ENCODE measurements around the gene DES. TPM values are rescaled to one million over a fixed set of nuclear protein-coding genes. Genes with fewer than 3 reads are reported as not detected.

Gene DES
- total and polyA plus RNA-seq, 2 experiments from 2014 or later = 1.3 to 2.0 TPM

GRCh38 chr2:219470429-219470828, 52.3 kb downstream of the DES start (continued):
- TF ChIP-seq, protein P1, sequence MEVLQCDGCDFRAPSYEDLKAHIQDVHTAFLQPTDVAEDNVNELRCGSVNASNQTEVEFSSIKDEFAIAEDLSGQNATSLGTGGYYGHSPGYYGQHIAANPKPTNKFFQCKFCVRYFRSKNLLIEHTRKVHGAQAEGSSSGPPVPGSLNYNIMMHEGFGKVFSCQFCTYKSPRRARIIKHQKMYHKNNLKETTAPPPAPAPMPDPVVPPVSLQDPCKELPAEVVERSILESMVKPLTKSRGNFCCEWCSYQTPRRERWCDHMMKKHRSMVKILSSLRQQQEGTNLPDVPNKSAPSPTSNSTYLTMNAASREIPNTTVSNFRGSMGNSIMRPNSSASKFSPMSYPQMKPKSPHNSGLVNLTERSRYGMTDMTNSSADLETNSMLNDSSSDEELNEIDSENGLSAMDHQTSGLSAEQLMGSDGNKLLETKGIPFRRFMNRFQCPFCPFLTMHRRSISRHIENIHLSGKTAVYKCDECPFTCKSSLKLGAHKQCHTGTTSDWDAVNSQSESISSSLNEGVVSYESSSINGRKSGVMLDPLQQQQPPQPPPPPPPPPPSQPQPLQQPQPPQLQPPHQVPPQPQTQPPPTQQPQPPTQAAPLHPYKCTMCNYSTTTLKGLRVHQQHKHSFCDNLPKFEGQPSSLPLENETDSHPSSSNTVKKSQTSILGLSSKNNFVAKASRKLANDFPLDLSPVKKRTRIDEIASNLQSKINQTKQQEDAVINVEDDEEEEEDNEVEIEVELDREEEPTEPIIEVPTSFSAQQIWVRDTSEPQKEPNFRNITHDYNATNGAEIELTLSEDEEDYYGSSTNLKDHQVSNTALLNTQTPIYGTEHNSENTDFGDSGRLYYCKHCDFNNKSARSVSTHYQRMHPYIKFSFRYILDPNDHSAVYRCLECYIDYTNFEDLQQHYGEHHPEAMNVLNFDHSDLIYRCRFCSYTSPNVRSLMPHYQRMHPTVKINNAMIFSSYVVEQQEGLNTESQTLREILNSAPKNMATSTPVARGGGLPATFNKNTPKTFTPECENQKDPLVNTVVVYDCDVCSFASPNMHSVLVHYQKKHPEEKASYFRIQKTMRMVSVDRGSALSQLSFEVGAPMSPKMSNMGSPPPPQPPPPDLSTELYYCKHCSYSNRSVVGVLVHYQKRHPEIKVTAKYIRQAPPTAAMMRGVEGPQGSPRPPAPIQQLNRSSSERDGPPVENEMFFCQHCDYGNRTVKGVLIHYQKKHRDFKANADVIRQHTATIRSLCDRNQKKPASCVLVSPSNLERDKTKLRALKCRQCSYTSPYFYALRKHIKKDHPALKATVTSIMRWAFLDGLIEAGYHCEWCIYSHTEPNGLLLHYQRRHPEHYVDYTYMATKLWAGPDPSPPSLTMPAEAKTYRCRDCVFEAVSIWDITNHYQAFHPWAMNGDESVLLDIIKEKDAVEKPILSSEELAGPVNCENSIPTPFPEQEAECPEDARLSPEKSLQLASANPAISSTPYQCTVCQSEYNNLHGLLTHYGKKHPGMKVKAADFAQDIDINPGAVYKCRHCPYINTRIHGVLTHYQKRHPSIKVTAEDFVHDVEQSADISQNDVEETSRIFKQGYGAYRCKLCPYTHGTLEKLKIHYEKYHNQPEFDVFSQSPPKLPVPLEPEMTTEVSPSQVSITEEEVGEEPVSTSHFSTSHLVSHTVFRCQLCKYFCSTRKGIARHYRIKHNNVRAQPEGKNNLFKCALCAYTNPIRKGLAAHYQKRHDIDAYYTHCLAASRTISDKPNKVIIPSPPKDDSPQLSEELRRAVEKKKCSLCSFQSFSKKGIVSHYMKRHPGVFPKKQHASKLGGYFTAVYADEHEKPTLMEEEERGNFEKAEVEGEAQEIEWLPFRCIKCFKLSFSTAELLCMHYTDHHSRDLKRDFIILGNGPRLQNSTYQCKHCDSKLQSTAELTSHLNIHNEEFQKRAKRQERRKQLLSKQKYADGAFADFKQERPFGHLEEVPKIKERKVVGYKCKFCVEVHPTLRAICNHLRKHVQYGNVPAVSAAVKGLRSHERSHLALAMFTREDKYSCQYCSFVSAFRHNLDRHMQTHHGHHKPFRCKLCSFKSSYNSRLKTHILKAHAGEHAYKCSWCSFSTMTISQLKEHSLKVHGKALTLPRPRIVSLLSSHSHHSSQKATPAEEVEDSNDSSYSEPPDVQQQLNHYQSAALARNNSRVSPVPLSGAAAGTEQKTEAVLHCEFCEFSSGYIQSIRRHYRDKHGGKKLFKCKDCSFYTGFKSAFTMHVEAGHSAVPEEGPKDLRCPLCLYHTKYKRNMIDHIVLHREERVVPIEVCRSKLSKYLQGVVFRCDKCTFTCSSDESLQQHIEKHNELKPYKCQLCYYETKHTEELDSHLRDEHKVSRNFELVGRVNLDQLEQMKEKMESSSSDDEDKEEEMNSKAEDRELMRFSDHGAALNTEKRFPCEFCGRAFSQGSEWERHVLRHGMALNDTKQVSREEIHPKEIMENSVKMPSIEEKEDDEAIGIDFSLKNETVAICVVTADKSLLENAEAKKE (CRISPR knock-in tag; IDR thresholded peaks at IDR 0.05) = no peak

- Histone ChIP-seq H4K20me1 (replicated peaks; ENCODE audit: insufficient read depth) (no peaks in the 10 kb centered on the region), H3K27ac (ENCODE audit: low read depth) (no peak overlapping the region), H3K79me2 (replicated peaks; ENCODE audit: insufficient read depth) (no peaks in the 10 kb centered on the region), H2AFZ (no peak overlapping the region), H3K36me3 (ENCODE audit: insufficient read depth) (no peaks in the 10 kb centered on the region), H3K27me3 (ENCODE audit: insufficient read depth) (no peaks in the 10 kb centered on the region), H3K4me3 (no peak overlapping the region), H3K9me2 (ENCODE audit: insufficient read depth) (no peaks in the 10 kb centered on the region), H3F3A (replicated peaks; ENCODE audit: low read depth) (no peaks in the 10 kb centered on the region; the same call in 1 of the 2 replicates), H3K4me1 (ENCODE audit: insufficient read depth) (peaks cover 11% of the 10 kb centered on the region; the same call in 1 of the 2 replicates), H3K4me2 (no peak overlapping the region)
- H3K36me3 Mint-ChIP-seq (ENCODE audit: low read depth) = peaks cover 3% of the 10 kb centered on the region; the same call in 1 of the 3 replicates
- no peaks in the 10 kb centered on the region for H3K9me3 Mint-ChIP-seq
- H3K4me3 Mint-ChIP-seq = no peak overlapping the region; the same call in 2 of the 3 replicates
- peaks cover 16% of the 10 kb centered on the region for H3K27me3 Mint-ChIP-seq (ENCODE audit: insufficient read depth, low read depth, poor library complexity)
- DNase-seq (ENCODE audit: low spot score) (no peak), ATAC-seq (no peak)
- peaks cover 13% of the 10 kb centered on the region for H3K4me1 Mint-ChIP-seq
- H3K27ac Mint-ChIP-seq = no peak overlapping the region
- peak in 1 of 2 experiments; percentile 15; a peak in 1 of 4 replicates for TF ChIP-seq CTCF (conservative IDR thresholded peaks at IDR 0.05; ENCODE audit: low read depth in 2 of 2)
- TF ChIP-seq ZNF114 (CRISPR knock-in tag; IDR thresholded peaks at IDR 0.05) = no peak
Observed at GRCh38 chr2:219471476-219472371, 53.5 kb downstream of the DES start.
